HEK293 (cell line): Measurements from ENCODE around the gene TNFRSF14.

ENCODE experiments used
- CTCF ChIA-PET: fragments of 350-600 bp; formaldehyde crosslinking; extraction: SDS; loops from one replicate; lab custom pipeline; 2021; ENCODE audit warnings: antibody characterized with exemption; lab: Yijun Ruan, JAX
- POLR2A ChIA-PET: fragments of 300-600 bp; formaldehyde crosslinking; extraction: SDS; loops from one replicate; lab custom pipeline; 2020; ENCODE audit warnings: antibody characterized with exemption, inconsistent platforms; lab: Yijun Ruan, JAX
- H3K27ac ChIP-seq: fragments of 200-500 bp; sonication (Bioruptor generic); 2 replicates; pipeline ENCODE4 v1.5.1; 2014; ENCODE audit warnings: low read depth, low read length, control low read depth, inconsistent platforms; ENCODE audit errors: extremely low read depth
- H3K36me3 ChIP-seq, 2 experiments: fragments of 200-500 bp in 1 of 2; sonication (Bioruptor generic) in 1 of 2; 1 replicate in 1 of 2; 2 replicates in 1 of 2; pipeline ENCODE4 v1.5.1; 2014 to 2017; ENCODE audit warnings: inconsistent platforms in 2 of 2, low read length in 2 of 2; ENCODE audit not compliant: control insufficient read depth in 2 of 2, insufficient read depth in 1 of 2
- H3K4me1 ChIP-seq: fragments of 200-500 bp; sonication (Bioruptor generic); 2 replicates; pipeline ENCODE4 v1.5.1; 2014; ENCODE audit warnings: mild to moderate bottlenecking, low read length, inconsistent platforms; ENCODE audit not compliant: control insufficient read depth, insufficient read depth
- H3K4me3 ChIP-seq: 2 replicates; pipeline ENCODE4 v1.5.1; 2011; ENCODE audit warnings: low read depth, mild to moderate bottlenecking, control low read depth, low read length, moderate library complexity
- H3K9me3 ChIP-seq: fragments of 200-500 bp; sonication (Bioruptor generic); 2 replicates; pipeline ENCODE4 v1.5.1; 2014; ENCODE audit warnings: low read depth, low read length, inconsistent platforms; ENCODE audit not compliant: control insufficient read depth, insufficient read depth
- GLIS1 ChIP-seq: fragments of 450-650 bp; formaldehyde crosslinking; IDR thresholded peaks from 2 replicates; pipeline ENCODE4 v1.5.1; 2016; ENCODE audit warnings: missing biosample characterization, missing genetic modification characterization
- PRDM6 ChIP-seq: fragments of 450-650 bp; formaldehyde crosslinking; IDR thresholded peaks from 2 replicates; pipeline ENCODE4 v1.5.1; 2017; ENCODE audit warnings: missing biosample characterization, missing genetic modification characterization
- SCRT2 ChIP-seq: fragments of 450-650 bp; formaldehyde crosslinking; IDR thresholded peaks from 2 replicates; pipeline ENCODE4 v1.5.1; 2016; ENCODE audit warnings: missing biosample characterization, missing genetic modification characterization
- WT1 ChIP-seq: fragments of 450-650 bp; formaldehyde crosslinking; IDR thresholded peaks from 2 replicates; pipeline ENCODE4 v1.5.1; 2016; ENCODE audit warnings: missing biosample characterization, missing genetic modification characterization
- ZBTB11 ChIP-seq: fragments of 450-650 bp; formaldehyde crosslinking; conservative IDR thresholded peaks from 2 replicates; pipeline ENCODE4 v1.5.1; 2016; ENCODE audit warnings: low read depth, missing biosample characterization, missing genetic modification characterization
- ZBTB21 ChIP-seq: fragments of 450-650 bp; formaldehyde crosslinking; IDR thresholded peaks from 2 replicates; pipeline ENCODE4 v1.5.1; 2017; ENCODE audit warnings: missing biosample characterization, missing genetic modification characterization
- ZBTB7A ChIP-seq: fragments of 450-650 bp; formaldehyde crosslinking; IDR thresholded peaks from 2 replicates; pipeline ENCODE4 v1.5.1; 2016; ENCODE audit warnings: low read depth, missing biosample characterization, missing genetic modification characterization
- ZNF121 ChIP-seq: fragments of 450-650 bp; formaldehyde crosslinking; IDR thresholded peaks from 2 replicates; pipeline ENCODE4 v1.5.1; 2016; ENCODE audit warnings: missing biosample characterization, missing genetic modification characterization
- ZNF169 ChIP-seq: fragments of 450-650 bp; formaldehyde crosslinking; IDR thresholded peaks from 2 replicates; pipeline ENCODE4 v1.5.1; 2016; ENCODE audit warnings: missing biosample characterization, missing genetic modification characterization
- ZNF184 ChIP-seq: fragments of 450-650 bp; IDR thresholded peaks from 2 replicates; pipeline ENCODE4 v1.5.1; 2018; ENCODE audit warnings: missing biosample characterization, mild to moderate bottlenecking, missing genetic modification characterization
- ZNF239 ChIP-seq: fragments of 450-650 bp; formaldehyde crosslinking; IDR thresholded peaks from 2 replicates; pipeline ENCODE4 v1.5.1; 2016; ENCODE audit warnings: missing biosample characterization, missing genetic modification characterization
- ZNF266 ChIP-seq: fragments of 450-650 bp; formaldehyde crosslinking; IDR thresholded peaks from 2 replicates; pipeline ENCODE4 v1.5.1; 2016; ENCODE audit warnings: missing biosample characterization, missing genetic modification characterization, low read depth
- ZNF510 ChIP-seq: fragments of 450-650 bp; formaldehyde crosslinking; IDR thresholded peaks from 2 replicates; pipeline ENCODE4 v1.5.1; 2018; ENCODE audit warnings: mild to moderate bottlenecking, missing genetic modification characterization, missing biosample characterization; ENCODE audit not compliant: insufficient replicate concordance
- ZNF600 ChIP-seq: fragments of 450-650 bp; formaldehyde crosslinking; IDR thresholded peaks from 2 replicates; pipeline ENCODE4 v1.5.1; 2016; ENCODE audit warnings: missing biosample characterization, missing genetic modification characterization
- ZNF785 ChIP-seq: fragments of 450-650 bp; formaldehyde crosslinking; IDR thresholded peaks from 2 replicates; pipeline ENCODE4 v1.5.1; 2016; ENCODE audit warnings: missing biosample characterization, missing genetic modification characterization
- TF ChIP-seq, protein P1 (sequence below): fragments of 450-650 bp; formaldehyde crosslinking; IDR thresholded peaks from 2 replicates; pipeline ENCODE4 v1.5.1; 2016; ENCODE audit warnings: missing biosample characterization, missing genetic modification characterization

Gene TNFRSF14

GRCh38 chr1:2522230-2522629 is 33.9 kb upstream of the TNFRSF14 start:
- TF ChIP-seq ZNF510 (tag by site-specific recombination) (no peak), ZBTB7A (no peak), ZNF600 (tag by site-specific recombination) (no peak)
- Histone ChIP-seq H3K4me3 (no peak overlapping the region), H3K4me1 (peaks cover 23% of the 10 kb centered on the region), H3K27ac (no peak overlapping the region), H3K9me3 (no peaks in the 10 kb centered on the region), H3K36me3 (peaks cover 0 to 63% of the 10 kb centered on the region in 2 experiments; a peak in 1 of 3 replicates)
- POLR2A ChIA-PET = no interaction called here
- CTCF ChIA-PET = no interaction called here

- H3K4me1 ChIP-seq = peaks cover 23% of the 10 kb centered on the region
- peak overlapping the region; percentile 35; the same call in 1 of the 2 replicates for H3K27ac ChIP-seq
- ChIA-PET CTCF (interaction anchor here (3.5 kb wide), 1 partner anchor 24 kb away, joined by 20 read pairs; no protein-coding TSS in a partner anchor), POLR2A (no interaction called here)
- TF ChIP-seq, protein P1, sequence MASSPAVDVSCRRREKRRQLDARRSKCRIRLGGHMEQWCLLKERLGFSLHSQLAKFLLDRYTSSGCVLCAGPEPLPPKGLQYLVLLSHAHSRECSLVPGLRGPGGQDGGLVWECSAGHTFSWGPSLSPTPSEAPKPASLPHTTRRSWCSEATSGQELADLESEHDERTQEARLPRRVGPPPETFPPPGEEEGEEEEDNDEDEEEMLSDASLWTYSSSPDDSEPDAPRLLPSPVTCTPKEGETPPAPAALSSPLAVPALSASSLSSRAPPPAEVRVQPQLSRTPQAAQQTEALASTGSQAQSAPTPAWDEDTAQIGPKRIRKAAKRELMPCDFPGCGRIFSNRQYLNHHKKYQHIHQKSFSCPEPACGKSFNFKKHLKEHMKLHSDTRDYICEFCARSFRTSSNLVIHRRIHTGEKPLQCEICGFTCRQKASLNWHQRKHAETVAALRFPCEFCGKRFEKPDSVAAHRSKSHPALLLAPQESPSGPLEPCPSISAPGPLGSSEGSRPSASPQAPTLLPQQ (tag by site-specific recombination) = no peak
- 0 out of 2 replicates have a peak, but pooled peaks have one; percentile 9 for TF ChIP-seq PRDM6 (tag by site-specific recombination)
- TF ChIP-seq ZNF121 = peak; percentile 80; the same call in 1 of the 2 replicates
- TF ChIP-seq ZNF239 = no peak
- H3K36me3 ChIP-seq = peaks cover 0 to 51% of the 10 kb centered on the region in 2 experiments; a peak in 1 of 3 replicates
- no peaks in the 10 kb centered on the region for H3K9me3 ChIP-seq
- H3K4me3 ChIP-seq = no peak overlapping the region
Measured at GRCh38 chr1:2523191-2523890, 32.8 kb upstream of the TNFRSF14 start.

GRCh38 chr1:2523891-2524609 is 32.1 kb upstream of the TNFRSF14 start:
- no peak overlapping the region for H3K4me3 ChIP-seq
- no peaks in the 10 kb centered on the region for H3K9me3 ChIP-seq
- H3K27ac ChIP-seq = peak overlapping the region; percentile 35; the same call in 1 of the 2 replicates
- CTCF ChIA-PET = interaction anchor here (1.6 to 3.5 kb wide), 2 partner anchors 10 to 23 kb away, joined by 3 to 20 read pairs; no protein-coding TSS in a partner anchor
- peaks cover 23% of the 10 kb centered on the region for H3K4me1 ChIP-seq
- peaks cover 0 to 50% of the 10 kb centered on the region in 2 experiments; a peak in 1 of 3 replicates for H3K36me3 ChIP-seq
- TF ChIP-seq SCRT2 (tag by site-specific recombination) (peak; percentile 75), GLIS1 (tag by site-specific recombination) (peak; percentile 16; the same call in 1 of the 2 replicates), ZNF184 (tag by site-specific recombination) (no peak), ZBTB21 (no peak)
- TF ChIP-seq, all 188 proteins: peak for 2
- POLR2A ChIA-PET = interaction anchor here (2.3 kb wide), 1 partner anchor 30 kb away, joined by 6 read pairs; no protein-coding TSS in a partner anchor

GRCh38 chr1:2525572-2525919 is 30.6 kb upstream of the TNFRSF14 start:
- no peaks in the 10 kb centered on the region for H3K9me3 ChIP-seq
- H3K27ac ChIP-seq = peak overlapping the region; percentile 81
- H3K4me3 ChIP-seq = peak overlapping the region; percentile 90
- ChIA-PET POLR2A (interaction anchor here (0.9 to 2.7 kb wide), 11 partner anchors 9 to 134 kb away, joined by 3 to 33 read pairs (median 5); partner anchors contain the start of genes MORN1 and RER1), CTCF (interaction anchor here (1.2 to 3.5 kb wide), 3 partner anchors 9 to 39 kb away, joined by 3 to 20 read pairs (median 3); no protein-coding TSS in a partner anchor)
- peaks cover 23% of the 10 kb centered on the region for H3K4me1 ChIP-seq
- H3K36me3 ChIP-seq = peaks cover 0 to 35% of the 10 kb centered on the region in 2 experiments; a peak in 1 of 3 replicates
- TF ChIP-seq ZNF785 (tag by site-specific recombination) (peak; percentile 30; the same call in 1 of the 2 replicates), ZBTB11 (tag by site-specific recombination) (0 out of 2 replicates have a peak, but pooled peaks have one; percentile 13), WT1 (tag by site-specific recombination) (0 out of 2 replicates have a peak, but pooled peaks have one; percentile 25), ZNF600 (tag by site-specific recombination) (0 out of 2 replicates have a peak, but pooled peaks have one; percentile 41), ZNF266 (tag by site-specific recombination) (peak; percentile 5; the same call in 1 of the 2 replicates), ZNF169 (tag by site-specific recombination) (no peak), ZNF510 (tag by site-specific recombination) (no peak)
